Frontal cortex (tissue), 4 donors: ENCODE results near the gene PRRX2. TPM values are rescaled to one million over a fixed set of nuclear protein-coding genes. Genes with fewer than 3 reads are reported as not detected.

ENCODE experiments used
- DNase-seq, 2 donors: peaks; one replicate each; pipeline ENCODE4 v3.0.0; 2012; ENCODE audit warnings: low spot score in 2 of 2
- FAIRE-seq: peaks from 2 replicates; lab custom pipeline; 2012; peaks lifted over from hg19 to GRCh38; lab: Jason Lieb, UNC
- total RNA-seq: library from RNA; depleted of rRNA; stranded (reverse); fragments of >200 nt; gene quantifications from one replicate; pipeline ENCODE4 v1.2.3, GENCODE V29; 2014
- donor health status: control.
- donor health status: control.
- donor health status: control.

Gene PRRX2
- total RNA-seq, 1 donor from 2014 or later, result not detected

GRCh38 chr9:129697656-129698253 is 32.3 kb downstream of the PRRX2 start:
- FAIRE-seq (no peak), DNase-seq (no peak)

GRCh38 chr9:129698254-129698757 is 32.9 kb downstream of the PRRX2 start:
- DNase-seq (no peak), FAIRE-seq (no peak)

DNA sequence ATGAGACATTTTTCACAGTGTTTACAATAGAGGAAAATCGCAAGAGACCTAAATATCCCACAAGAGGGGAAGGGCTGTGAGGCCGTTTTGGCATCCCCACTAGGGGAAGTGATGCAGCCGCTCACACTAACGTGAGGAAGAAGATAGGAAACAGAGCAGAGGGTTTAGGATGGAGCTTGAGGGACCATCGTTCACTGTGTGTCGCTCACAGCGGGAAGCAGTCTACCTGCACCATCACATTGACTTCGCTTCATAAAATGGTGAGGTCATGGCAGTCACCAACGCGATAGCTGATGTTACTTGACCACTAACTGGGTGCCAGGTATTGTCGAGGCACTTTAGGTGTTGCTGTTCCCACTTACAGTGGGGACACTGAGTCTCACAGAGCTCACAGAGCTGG is 35.6 kb downstream of the PRRX2 start:
- FAIRE-seq (no peak), DNase-seq (no peak)

DNA sequence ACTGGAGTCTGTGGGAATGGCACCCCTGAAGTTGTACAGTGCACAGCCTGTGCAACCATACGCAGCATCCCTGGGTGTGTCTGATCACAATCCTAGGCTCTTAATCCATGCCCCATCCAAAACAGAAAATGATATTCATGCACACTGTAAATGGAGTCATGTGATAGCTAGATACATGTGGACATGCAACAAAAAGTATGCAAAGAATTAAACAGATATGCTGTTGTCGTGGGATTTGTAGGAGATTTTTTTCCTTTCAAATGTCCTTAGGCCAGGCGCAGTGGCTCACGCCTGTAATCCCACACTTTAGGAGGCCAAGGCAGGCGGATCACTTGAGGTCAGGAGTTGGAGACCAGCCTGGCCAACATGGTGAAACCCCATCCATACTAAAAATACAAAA is 36.1 kb downstream of the PRRX2 start:
- DNase-seq (no peak), FAIRE-seq (no peak)

- DNase-seq, result no peak
Observed at GRCh38 chr9:129702589-129703520, 37.4 kb downstream of the PRRX2 start.

DNA sequence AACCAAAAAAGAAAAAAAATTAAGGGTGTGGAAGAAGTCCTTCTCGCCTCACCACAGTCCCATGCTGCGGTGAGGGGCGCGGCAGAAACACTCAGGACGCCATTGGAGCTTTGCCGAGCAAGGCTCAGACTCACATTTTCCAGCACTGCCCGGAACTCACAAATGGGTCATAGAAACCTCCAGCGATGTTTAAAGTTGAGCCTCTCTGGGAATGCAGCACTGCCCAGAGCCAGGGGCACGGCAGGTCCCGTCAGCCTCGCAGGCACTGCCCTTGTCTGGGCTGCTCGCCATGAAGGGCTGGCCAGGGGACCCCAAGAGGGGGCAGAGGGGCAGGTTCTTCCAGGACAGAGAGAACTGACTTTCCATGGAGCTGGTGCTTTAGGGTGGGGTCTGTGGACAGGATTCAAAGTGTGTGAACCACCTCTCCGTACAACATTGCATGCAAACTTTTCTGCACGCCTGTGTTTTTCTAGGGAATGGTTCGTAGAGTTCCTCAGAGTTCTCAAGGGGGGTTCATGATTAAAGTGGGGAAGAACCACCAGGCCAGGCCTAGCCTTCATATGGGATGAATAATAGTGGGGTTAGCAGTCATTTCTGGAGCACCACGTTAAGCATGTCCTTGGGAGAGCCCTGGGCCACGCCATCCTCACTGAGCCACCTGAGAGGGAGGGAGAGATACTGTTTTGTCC is 38.4 kb downstream of the PRRX2 start:
- DNase-seq, result no peak
- no peak for FAIRE-seq

More at GRCh38 chr9:129702589-129703520, 37.4 kb downstream of the PRRX2 start:
- FAIRE-seq, result no peak

- FAIRE-seq (no peak), DNase-seq (no peak)
Observed at GRCh38 chr9:129704807-129705206, 39.4 kb downstream of the PRRX2 start.

DNA sequence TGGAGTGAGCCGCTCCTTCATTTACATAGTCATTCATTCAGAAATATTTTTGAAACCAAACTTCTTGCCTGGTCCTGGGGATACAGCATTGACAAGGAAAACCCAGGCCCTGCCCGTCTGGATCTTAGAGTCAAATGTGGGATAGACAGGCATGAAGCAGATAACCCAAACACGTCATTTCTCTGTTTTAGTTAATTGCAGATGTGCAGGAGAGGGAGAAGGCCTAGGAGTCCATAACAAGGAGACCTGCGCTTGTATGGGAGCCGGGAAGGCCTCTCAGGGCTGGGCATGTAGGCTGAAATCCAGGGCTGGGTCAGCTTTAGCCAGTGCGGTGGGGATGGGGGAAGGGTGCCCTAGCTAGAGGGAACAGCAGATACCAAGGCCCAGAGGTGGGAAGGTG is 43.3 kb downstream of the PRRX2 start:
- DNase-seq (no peak), FAIRE-seq (no peak)

DNA sequence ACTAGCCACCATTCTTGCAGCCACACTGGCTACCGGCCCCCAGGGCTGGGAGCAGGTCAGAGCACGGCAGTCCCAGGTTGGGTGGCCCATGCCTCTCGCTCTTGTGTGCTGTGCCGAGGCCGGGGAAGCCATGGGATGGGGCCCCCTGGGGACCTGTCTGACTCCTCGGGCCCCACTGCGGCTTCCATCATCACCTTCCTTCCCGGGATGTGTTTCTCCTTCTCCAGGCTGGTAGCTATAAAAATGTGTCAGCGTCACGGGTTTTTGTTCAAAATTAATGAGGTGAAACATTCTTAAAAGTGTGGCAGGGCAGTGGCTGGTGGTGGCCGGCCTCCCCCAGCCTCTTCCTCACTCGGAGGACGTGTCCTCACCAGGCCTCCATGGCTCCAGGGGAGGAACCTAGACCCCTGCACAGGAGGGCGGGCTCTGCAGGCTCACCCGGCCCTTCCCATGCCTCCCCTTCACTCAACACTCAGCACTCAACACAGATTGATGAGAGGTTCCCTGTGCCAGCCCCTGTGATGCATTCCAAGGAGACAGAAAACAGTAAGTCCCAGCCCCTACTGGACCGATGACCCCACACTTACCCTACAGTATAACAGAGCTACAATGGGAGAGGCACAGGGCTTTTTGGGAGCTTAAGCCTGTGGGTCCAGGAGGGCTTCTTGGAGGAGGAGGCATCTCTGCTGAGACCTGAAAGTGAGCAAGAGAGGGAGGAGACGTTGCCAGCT is 44.2 kb downstream of the PRRX2 start:
- no peak for DNase-seq
- no peak for FAIRE-seq

DNA sequence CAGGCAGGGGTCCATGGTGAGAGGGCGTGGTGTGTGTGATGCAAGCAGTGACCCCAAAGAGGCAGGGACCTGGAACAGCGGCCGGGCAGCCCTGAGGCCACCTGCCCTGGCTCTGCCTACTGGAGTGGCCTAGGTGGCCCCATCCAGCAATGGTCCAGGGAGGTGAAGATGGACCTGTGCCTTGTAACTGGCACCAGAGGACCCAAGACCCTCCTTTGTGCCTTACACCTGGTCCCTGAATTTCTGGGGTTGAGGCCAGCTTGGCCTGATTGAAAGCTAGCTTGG is 44.7 kb downstream of the PRRX2 start:
- DNase-seq (no peak), FAIRE-seq (no peak)

GRCh38 chr9:129712634-129713401 is 47.4 kb downstream of the PRRX2 start:
- DNase-seq (no peak), FAIRE-seq (no peak)

DNA sequence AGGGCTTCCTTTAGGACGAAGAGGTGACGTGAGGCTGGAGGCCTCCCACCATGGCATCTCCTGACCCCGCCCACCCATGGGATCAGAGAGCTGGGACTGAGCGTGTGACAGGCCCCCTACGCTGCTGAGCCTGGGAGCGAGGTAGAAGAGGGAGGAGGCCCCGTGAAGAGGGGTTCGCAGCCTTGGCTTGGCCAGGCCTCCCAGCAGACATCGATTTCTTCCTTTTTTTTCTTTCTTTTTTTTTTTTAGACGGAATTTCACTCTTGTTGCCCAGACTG is 47.9 kb downstream of the PRRX2 start:
- DNase-seq (no peak), FAIRE-seq (no peak)

DNA sequence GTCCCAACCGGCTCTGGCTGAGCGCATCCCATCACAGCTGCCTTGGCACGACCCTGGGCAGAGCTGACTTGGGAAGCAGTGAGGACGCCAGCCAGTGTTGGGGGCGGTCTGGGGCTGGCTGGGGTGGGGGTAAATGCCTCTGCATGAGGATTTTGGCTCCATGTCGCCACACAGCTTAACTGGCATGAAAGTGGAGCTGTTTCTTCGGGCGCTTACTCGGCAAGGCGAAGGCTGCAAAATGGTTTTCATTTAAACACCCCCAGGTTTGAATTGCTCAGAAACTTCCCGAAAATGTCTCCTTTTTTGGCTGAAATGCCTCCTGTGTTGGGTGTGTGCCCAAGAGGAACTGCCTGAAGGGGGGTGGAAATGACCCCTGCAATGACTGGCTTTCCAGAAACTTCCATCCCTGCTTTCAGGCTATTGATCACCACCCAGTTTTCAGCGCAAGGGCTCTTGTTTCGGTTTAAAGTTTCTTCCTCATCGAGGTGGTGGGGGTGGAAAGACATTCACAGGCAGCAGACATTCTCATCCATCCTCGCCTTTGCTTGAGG is 49.1 kb downstream of the PRRX2 start:
- DNase-seq, result no peak
- no peak for FAIRE-seq

- no peak for FAIRE-seq
- no peak for DNase-seq
Observed at GRCh38 chr9:129716091-129716490, 50.6 kb downstream of the PRRX2 start.

DNA sequence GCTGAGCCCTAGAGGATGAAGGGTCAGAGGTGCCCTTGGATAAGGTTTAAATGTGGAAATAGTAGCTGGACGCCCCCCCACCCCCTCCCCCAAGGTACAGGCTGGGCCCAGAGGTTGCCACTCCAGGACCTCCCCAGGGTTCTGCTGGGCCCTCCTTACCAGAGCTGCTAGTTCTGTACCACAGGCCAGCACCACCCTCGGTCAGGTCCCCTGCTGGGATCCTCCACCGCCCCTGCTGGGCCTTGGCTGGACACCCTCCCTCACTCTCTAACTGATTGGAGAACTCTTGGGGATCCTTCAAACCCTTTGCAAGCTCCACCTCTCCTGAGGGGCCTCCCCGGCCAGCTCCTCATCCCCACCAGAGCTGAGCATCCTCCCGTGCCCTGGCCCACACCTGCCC is 52.5 kb downstream of the PRRX2 start:
- DNase-seq (no peak), FAIRE-seq (no peak)

GRCh38 chr9:129718647-129719046 is 53.2 kb downstream of the PRRX2 start:
- no peak for FAIRE-seq
- no peak for DNase-seq

DNA sequence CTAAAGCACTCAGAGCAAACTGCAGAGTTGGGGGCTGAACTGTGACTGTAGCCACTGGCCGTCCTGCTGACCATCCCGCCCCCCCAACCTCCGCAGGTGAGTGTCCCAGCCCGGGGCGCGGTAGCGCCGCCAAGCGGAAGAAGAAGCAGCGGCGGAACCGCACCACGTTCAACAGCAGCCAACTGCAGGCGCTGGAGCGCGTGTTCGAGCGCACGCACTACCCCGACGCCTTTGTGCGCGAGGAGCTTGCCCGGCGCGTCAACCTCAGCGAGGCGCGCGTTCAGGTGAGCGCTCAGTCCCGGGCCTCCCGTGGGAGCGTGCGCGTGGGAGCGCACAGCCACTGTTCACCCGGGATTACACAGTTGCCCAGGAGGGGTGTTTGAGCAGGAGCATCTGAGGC is 53.7 kb downstream of the PRRX2 start:
- DNase-seq, result no peak

DNA sequence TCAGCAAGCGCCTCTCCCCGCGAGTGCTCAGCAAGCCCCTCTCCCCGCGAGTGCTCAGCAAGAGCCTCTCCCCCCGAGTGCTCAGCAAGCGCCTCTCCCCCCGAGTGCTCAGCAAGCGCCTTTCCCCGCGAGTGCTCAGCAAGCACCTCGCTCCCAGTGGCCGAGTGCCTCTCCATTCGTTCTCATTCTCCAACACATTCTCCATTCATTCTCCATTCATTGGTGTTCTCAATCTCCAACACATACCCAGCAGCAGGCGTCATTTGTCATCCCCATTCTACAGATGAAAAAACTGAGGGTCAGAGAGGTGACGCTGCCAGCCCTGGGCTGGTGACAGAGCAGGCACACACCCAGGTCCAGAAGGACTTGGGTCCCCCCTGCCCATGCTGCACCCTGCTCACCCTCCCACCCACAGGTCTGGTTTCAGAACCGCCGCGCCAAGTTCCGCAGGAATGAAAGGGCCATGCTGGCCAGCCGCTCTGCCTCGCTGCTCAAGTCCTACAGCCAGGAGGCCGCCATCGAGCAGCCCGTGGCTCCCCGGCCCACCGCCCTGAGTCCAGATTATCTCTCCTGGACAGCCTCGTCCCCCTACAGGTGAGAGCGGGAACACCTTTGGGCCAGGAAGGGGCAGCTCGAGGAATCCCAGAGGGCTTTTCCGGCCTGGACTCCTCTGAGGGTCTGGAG is 54.9 kb downstream of the PRRX2 start:
- DNase-seq (no peak), FAIRE-seq (no peak)

More for the DNA sequence above, 53.7 kb downstream of the PRRX2 start:
- FAIRE-seq, result no peak
